ENCODE measurements around the gene RBM25. TPM values are rescaled to one million over a fixed set of nuclear protein-coding genes. Genes with fewer than 3 reads are reported as not detected.

RBM25 gene
- total RNA-seq, 1 experiment from 2014 or later = 142 TPM

DNA sequence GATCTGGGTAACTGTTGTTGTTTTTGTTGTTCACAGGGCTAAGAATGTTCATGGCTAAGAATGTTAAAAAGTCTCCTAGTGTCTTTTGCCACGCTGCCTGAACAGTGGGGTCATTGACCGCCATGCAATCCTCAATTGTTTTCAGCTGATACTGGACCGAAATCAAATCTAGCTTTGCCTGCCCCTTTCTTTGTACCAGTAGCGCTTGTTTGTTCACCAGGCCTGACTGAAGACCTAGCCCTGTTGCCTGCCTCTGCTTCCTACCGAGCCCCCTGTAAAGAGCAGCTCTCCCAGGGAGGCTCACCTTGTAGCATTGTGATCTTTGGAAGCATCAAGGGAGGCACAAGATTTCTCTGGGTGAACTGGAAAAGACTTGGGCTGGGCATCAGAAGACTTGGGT is 84.7 kb downstream of the RBM25 start (continued):
- TF ChIP-seq, protein P1, sequence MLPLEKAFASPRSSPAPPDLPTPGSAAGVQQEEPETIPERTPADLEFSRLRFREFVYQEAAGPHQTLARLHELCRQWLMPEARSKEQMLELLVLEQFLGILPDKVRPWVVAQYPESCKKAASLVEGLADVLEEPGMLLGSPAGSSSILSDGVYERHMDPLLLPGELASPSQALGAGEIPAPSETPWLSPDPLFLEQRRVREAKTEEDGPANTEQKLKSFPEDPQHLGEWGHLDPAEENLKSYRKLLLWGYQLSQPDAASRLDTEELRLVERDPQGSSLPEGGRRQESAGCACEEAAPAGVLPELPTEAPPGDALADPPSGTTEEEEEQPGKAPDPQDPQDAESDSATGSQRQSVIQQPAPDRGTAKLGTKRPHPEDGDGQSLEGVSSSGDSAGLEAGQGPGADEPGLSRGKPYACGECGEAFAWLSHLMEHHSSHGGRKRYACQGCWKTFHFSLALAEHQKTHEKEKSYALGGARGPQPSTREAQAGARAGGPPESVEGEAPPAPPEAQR (CRISPR knock-in tag; IDR thresholded peaks at IDR 0.05) = no peak

DNA sequence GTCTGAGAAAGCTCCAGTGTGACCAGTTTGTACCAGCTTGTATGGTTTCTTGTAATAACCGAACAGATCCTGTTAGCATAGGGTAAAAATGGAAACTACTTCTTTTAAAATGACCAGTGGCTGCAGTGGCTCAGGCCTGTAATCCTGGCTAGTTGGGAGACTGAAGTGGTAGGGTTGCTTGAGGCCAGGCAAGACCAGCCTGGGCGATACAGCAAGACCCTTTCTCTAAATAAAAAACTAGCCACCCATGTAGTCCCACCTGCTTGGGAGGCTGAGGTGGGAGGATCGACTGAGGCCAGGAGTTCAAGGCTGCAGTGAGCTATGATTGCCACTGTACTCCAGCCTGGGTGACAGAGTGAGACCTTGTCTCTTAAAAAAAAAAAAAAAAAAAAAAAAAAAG is 85.3 kb downstream of the RBM25 start:
- Mint-ChIP-seq H3K4me1 (no peaks in the 10 kb centered on the region), H3K27ac (peak overlapping the region; percentile 18; the same call in 1 of the 2 replicates), H3K4me3 (no peak overlapping the region), H3K27me3 (ENCODE audit: low read depth) (no peaks in the 10 kb centered on the region), H3K9me3 (0 out of 2 replicates have a peak, but pooled peaks cover 4% of the 10 kb centered on the region), H3K36me3 (peaks cover 9% of the 10 kb centered on the region)
- POLR2A ChIA-PET = interaction anchor here (0.6 to 0.9 kb wide), 3 partner anchors 126 to 1205 kb away, joined by 4 to 6 read pairs (median 5); partner anchors contain the start of gene VRTN
- CTCF ChIA-PET = interaction anchor here (0.6 to 0.9 kb wide), 2 partner anchors 136 to 259 kb away, joined by 3 read pairs; no protein-coding TSS in a partner anchor
- TF ChIP-seq ZNF263 (CRISPR knock-in tag; IDR thresholded peaks at IDR 0.05; ENCODE audit: low read depth) (no peak), ZNF121 (CRISPR knock-in tag; IDR thresholded peaks at IDR 0.05) (peak; percentile 22; the same call in 1 of the 2 replicates), NFYB (CRISPR knock-in tag; conservative IDR thresholded peaks at IDR 0.05; ENCODE audit: low read depth) (no peak)
- ATAC-seq (no peak), DNase-seq (ENCODE audit: low spot score) (no peak)

DNA sequence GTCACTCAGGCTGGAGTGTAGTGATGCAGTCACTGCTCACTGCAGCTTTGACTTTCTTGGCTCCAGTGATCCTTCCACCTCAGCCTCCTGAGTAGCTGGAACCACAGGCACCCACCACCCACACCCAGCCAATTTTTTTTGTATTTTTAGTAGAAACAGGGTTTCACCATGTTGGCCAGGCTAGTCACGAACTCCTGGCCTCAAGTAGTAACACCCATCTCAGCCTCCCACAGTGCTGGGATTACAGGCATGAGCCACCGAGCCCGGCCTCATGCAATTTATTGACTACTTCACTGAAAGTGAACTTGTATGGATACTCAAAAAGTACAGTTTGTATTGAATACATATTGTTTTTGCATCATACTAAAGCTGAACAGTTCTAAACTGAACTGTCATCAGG is 87.0 kb downstream of the RBM25 start:
- TF ChIP-seq ETV6 (CRISPR knock-in tag; IDR thresholded peaks at IDR 0.05) (no peak), SP1 (CRISPR knock-in tag; conservative IDR thresholded peaks at IDR 0.05) (no peak), FOXP1 (CRISPR knock-in tag; IDR thresholded peaks at IDR 0.05; ENCODE audit: borderline replicate concordance) (no peak), FOXK1 (CRISPR knock-in tag; IDR thresholded peaks at IDR 0.05) (no peak), ATF1 (CRISPR knock-in tag; IDR thresholded peaks at IDR 0.05) (no peak), ZBTB21 (CRISPR knock-in tag; IDR thresholded peaks at IDR 0.05; ENCODE audit: borderline replicate concordance) (no peak), RELA (CRISPR knock-in tag; IDR thresholded peaks at IDR 0.05; ENCODE audit: borderline replicate concordance) (no peak)
- TF ChIP-seq, protein P2, sequence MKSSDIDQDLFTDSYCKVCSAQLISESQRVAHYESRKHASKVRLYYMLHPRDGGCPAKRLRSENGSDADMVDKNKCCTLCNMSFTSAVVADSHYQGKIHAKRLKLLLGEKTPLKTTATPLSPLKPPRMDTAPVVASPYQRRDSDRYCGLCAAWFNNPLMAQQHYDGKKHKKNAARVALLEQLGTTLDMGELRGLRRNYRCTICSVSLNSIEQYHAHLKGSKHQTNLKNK (CRISPR knock-in tag; IDR thresholded peaks at IDR 0.05) = no peak
- peaks cover 24% of the 10 kb centered on the region for H3K36me3 Mint-ChIP-seq
- 0 out of 2 replicates have a peak, but pooled peaks cover 4% of the 10 kb centered on the region for H3K9me3 Mint-ChIP-seq
- ChIA-PET CTCF (no interaction called here), POLR2A (no interaction called here)
- DNase-seq (ENCODE audit: low spot score) = no peak
- no peak overlapping the region for H3K4me3 Mint-ChIP-seq
- H3K27me3 Mint-ChIP-seq (ENCODE audit: low read depth) = no peaks in the 10 kb centered on the region
- no peak overlapping the region for H3K27ac Mint-ChIP-seq
- ATAC-seq = no peak
- no peaks in the 10 kb centered on the region for H3K4me1 Mint-ChIP-seq

DNA sequence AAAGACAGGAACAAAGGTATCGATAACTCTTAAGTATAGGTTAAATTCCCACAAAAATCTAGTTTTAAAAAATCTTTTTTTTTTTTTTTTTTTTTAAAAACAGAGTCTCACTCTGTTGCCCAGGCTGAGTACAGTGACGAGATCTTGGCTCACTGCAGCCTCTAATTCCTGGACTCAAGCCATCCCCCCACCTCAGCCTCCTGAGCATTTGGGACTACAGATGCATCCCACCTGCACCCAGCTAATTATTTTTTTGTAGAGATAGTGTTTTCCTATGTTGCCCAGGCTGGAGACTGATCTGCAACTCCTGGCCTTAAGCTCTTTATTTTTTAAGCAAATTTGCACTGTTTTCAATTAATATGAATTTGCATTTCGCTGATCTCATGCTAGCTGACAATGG is 87.8 kb downstream of the RBM25 start:
- TF ChIP-seq EMX1 (CRISPR knock-in tag; IDR thresholded peaks at IDR 0.05) = no peak
- Mint-ChIP-seq H3K4me3 (no peak overlapping the region), H3K27me3 (ENCODE audit: low read depth) (no peaks in the 10 kb centered on the region), H3K36me3 (peaks cover 25% of the 10 kb centered on the region), H3K4me1 (no peaks in the 10 kb centered on the region), H3K27ac (no peak overlapping the region), H3K9me3 (0 out of 2 replicates have a peak, but pooled peaks cover under 1% of the 10 kb centered on the region)
- ChIA-PET CTCF (no interaction called here), POLR2A (no interaction called here)
- no peak for ATAC-seq
- DNase-seq (ENCODE audit: low spot score) = no peak

DNA sequence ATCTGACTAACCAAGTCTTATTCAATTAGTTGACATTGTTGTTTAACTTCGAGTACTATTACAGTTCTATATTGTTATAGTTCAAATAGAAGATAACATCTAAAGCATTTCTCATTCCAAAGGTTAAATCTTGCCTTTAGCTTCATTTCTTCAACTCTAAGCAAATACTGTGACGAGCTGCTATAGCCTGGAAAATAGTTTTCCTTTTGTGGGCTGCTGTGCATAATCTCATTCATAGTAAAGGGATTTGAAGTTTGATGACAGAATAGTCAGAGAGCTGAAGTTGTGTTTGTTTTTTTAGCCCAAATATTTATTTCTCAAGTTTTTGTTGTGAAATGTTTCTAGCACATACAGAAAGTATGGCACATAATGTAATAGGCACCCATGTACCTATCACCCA is 91.4 kb downstream of the RBM25 start:
- Mint-ChIP-seq H3K9me3 (no peaks in the 10 kb centered on the region), H3K36me3 (peaks cover 37% of the 10 kb centered on the region), H3K4me3 (no peak overlapping the region), H3K27ac (no peak overlapping the region), H3K27me3 (ENCODE audit: low read depth) (no peaks in the 10 kb centered on the region), H3K4me1 (no peaks in the 10 kb centered on the region)
- CTCF ChIA-PET = no interaction called here
- DNase-seq (ENCODE audit: low spot score) (no peak), ATAC-seq (no peak)
- TF ChIP-seq JAZF1 (CRISPR knock-in tag; IDR thresholded peaks at IDR 0.05) = no peak
- no peak for TF ChIP-seq ATF1 (CRISPR knock-in tag; IDR thresholded peaks at IDR 0.05)
- no peak for TF ChIP-seq CREM (CRISPR knock-in tag; IDR thresholded peaks at IDR 0.05)
- TF ChIP-seq ZNF317 (CRISPR knock-in tag; IDR thresholded peaks at IDR 0.05; ENCODE audit: borderline replicate concordance, low read depth) = no peak
- TF ChIP-seq ZNF219 (CRISPR knock-in tag; IDR thresholded peaks at IDR 0.05; ENCODE audit: borderline replicate concordance) = no peak
- TF ChIP-seq, protein P3, sequence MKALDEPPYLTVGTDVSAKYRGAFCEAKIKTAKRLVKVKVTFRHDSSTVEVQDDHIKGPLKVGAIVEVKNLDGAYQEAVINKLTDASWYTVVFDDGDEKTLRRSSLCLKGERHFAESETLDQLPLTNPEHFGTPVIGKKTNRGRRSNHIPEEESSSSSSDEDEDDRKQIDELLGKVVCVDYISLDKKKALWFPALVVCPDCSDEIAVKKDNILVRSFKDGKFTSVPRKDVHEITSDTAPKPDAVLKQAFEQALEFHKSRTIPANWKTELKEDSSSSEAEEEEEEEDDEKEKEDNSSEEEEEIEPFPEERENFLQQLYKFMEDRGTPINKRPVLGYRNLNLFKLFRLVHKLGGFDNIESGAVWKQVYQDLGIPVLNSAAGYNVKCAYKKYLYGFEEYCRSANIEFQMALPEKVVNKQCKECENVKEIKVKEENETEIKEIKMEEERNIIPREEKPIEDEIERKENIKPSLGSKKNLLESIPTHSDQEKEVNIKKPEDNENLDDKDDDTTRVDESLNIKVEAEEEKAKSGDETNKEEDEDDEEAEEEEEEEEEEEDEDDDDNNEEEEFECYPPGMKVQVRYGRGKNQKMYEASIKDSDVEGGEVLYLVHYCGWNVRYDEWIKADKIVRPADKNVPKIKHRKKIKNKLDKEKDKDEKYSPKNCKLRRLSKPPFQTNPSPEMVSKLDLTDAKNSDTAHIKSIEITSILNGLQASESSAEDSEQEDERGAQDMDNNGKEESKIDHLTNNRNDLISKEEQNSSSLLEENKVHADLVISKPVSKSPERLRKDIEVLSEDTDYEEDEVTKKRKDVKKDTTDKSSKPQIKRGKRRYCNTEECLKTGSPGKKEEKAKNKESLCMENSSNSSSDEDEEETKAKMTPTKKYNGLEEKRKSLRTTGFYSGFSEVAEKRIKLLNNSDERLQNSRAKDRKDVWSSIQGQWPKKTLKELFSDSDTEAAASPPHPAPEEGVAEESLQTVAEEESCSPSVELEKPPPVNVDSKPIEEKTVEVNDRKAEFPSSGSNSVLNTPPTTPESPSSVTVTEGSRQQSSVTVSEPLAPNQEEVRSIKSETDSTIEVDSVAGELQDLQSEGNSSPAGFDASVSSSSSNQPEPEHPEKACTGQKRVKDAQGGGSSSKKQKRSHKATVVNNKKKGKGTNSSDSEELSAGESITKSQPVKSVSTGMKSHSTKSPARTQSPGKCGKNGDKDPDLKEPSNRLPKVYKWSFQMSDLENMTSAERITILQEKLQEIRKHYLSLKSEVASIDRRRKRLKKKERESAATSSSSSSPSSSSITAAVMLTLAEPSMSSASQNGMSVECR (CRISPR knock-in tag; IDR thresholded peaks at IDR 0.05; ENCODE audit: borderline replicate concordance) = no peak
- no peak for TF ChIP-seq GRHL2 (CRISPR knock-in tag; IDR thresholded peaks at IDR 0.05; ENCODE audit: insufficient replicate concordance, severe bottlenecking)
- no peak for TF ChIP-seq KAT7 (CRISPR knock-in tag; IDR thresholded peaks at IDR 0.05; ENCODE audit: borderline replicate concordance)
- TF ChIP-seq JUN (CRISPR knock-in tag; IDR thresholded peaks at IDR 0.05) = no peak
- POLR2A ChIA-PET = no interaction called here
